Body of pancreas (tissue), 4 donors: ENCODE data around the gene UBP1.

ENCODE experiments used
- CTCF ChIP-seq, 7 experiments: fragments of 450-650 bp in 4 of 7; fragments of 200-600 bp in 3 of 7; sonication (generic) in 3 of 7; IDR thresholded peaks; one replicate each; pipeline ENCODE4 v1.5.1; 2016 to 2019; ENCODE audit warnings: antibody characterized with exemption in 7 of 7
- POLR2A ChIP-seq, 3 donors: fragments of 450-650 bp; IDR thresholded peaks; one replicate each; pipeline ENCODE4 v1.6.1; 2016; ENCODE audit warnings: antibody characterized with exemption in 3 of 3, mild to moderate bottlenecking in 2 of 3

GRCh38 chr3:33394403-33395054 is 45.7 kb downstream of the UBP1 start:
- TF ChIP-seq POLR2A (IDR thresholded peaks at IDR 0.05) (no peak), CTCF (IDR thresholded peaks at IDR 0.05) (no peak)
